HepG2 (cell line): ENCODE measurements around the gene ST3GAL5. TPM values are rescaled to one million over a fixed set of nuclear protein-coding genes. Genes with fewer than 3 reads are reported as not detected.

Experiments used
- ATAC-seq: fragments of 200-7000 bp; cut with Tn5 transposase; 3 replicates; pipeline ENCODE4 v1.9.1; 2020; ENCODE audit warnings: mild to moderate bottlenecking, moderate library complexity
- BruUV-seq: library from RNA; stranded (reverse); fragments of 400-500 nt; replicated peaks from 2 replicates; lab custom pipeline; 2021; lab: Mats Ljungman, UMichigan
- CTCF ChIA-PET: fragments of 300-600 bp; formaldehyde crosslinking; extraction: SDS; loops from one replicate; lab custom pipeline; 2021; ENCODE audit warnings: low total read pairs, inconsistent platforms, low intra/inter-chr PET ratio; lab: Yijun Ruan, JAX
- POLR2A ChIA-PET: fragments of 350-600 bp; sonication (Branson Sonifier 250); formaldehyde crosslinking; loops from one replicate; lab custom pipeline; 2020; ENCODE audit warnings: antibody characterized with exemption, inconsistent platforms; lab: Yijun Ruan, JAX
- DNase-seq: peaks from one replicate; pipeline ENCODE4 v3.0.0-alpha.2; 2015; ENCODE audit warnings: low spot score
- FAIRE-seq: peaks from 3 replicates; lab custom pipeline; 2011; peaks lifted over from hg19 to GRCh38; lab: Jason Lieb, UNC
- H2AFZ ChIP-seq: one replicate; pipeline ENCODE4 v1.6.1; 2011; ENCODE audit warnings: low read length, inconsistent platforms
- H3K27ac ChIP-seq: fragments of 300-600 bp; 3 replicates; pipeline ENCODE4 v1.8.0; 2011; ENCODE audit warnings: mixed run types, mild to moderate bottlenecking, mixed read lengths, low read length, inconsistent platforms; ENCODE audit not compliant: insufficient read depth; ENCODE audit errors: extremely low read length
- H3K27me3 ChIP-seq, 2 experiments: fragments of 200-600 bp in 1 of 2; 2 replicates in 1 of 2; 3 replicates in 1 of 2; pipeline versions ENCODE4 v1.6.0 to v1.8.0; 2011; ENCODE audit warnings: low read length in 2 of 2, mild to moderate bottlenecking in 2 of 2, moderate library complexity in 2 of 2, inconsistent platforms in 1 of 2; ENCODE audit not compliant: insufficient read depth in 2 of 2, control insufficient read depth in 1 of 2
- H3K36me3 ChIP-seq, 2 experiments: fragments of 200-600 bp in 1 of 2; replicated peaks in 1 of 2; 2 replicates in 1 of 2; 3 replicates in 1 of 2; pipeline versions ENCODE4 v1.5.1 to v1.8.0; 2011; ENCODE audit warnings: low read length in 2 of 2, inconsistent platforms in 1 of 2; ENCODE audit not compliant: insufficient read depth in 2 of 2, control insufficient read depth in 1 of 2
- H3K4me1 ChIP-seq: 2 replicates; pipeline ENCODE4 v1.5.1; 2012; ENCODE audit warnings: low read length, inconsistent platforms; ENCODE audit not compliant: insufficient read depth
- H3K4me2 ChIP-seq: 2 replicates; pipeline ENCODE4 v1.6.0; 2011; ENCODE audit warnings: low read depth, low read length, inconsistent platforms
- H3K4me3 ChIP-seq, 3 experiments: fragments of 200-600 bp in 1 of 3; sonication (generic), shearing (Covaris generic) in 1 of 3; replicated peaks in 1 of 3; 2 replicates each; pipeline ENCODE4 v1.5.1; 2011 to 2016; ENCODE audit warnings: low read length in 3 of 3, inconsistent platforms in 2 of 3, low read depth in 2 of 3, mild to moderate bottlenecking in 2 of 3, control low read depth in 1 of 3, mixed read lengths in 1 of 3; ENCODE audit not compliant: insufficient read depth in 1 of 3
- H3K79me2 ChIP-seq: one replicate; pipeline ENCODE4 v1.6.1; 2011; ENCODE audit warnings: low read length, inconsistent platforms; ENCODE audit not compliant: insufficient read depth
- H3K9ac ChIP-seq: 2 replicates; pipeline ENCODE4 v1.6.0; 2011; ENCODE audit warnings: mild to moderate bottlenecking, low read depth, low read length, inconsistent platforms; ENCODE audit not compliant: insufficient read depth
- H3K9me3 ChIP-seq: 2 replicates; pipeline ENCODE4 v1.5.1; 2012; ENCODE audit warnings: mild to moderate bottlenecking, low read length
- H4K20me1 ChIP-seq: 2 replicates; pipeline ENCODE4 v1.6.0; 2011; ENCODE audit warnings: inconsistent platforms, mild to moderate bottlenecking, low read length, moderate library complexity; ENCODE audit not compliant: insufficient read depth
- AFF4 ChIP-seq: sonication (generic); formaldehyde crosslinking; IDR thresholded peaks from 2 replicates; pipeline ENCODE4 v1.4.0; 2020; ENCODE audit warnings: missing genetic modification reagents
- ARID3A ChIP-seq: IDR thresholded peaks from 2 replicates; pipeline ENCODE4 v1.6.1; 2012; ENCODE audit warnings: low read depth, low read length, improper control_type of control experiment
- CBFB ChIP-seq: sonication (generic); formaldehyde crosslinking; IDR thresholded peaks from 2 replicates; pipeline ENCODE4 v1.4.0; 2020; ENCODE audit warnings: missing genetic modification reagents
- FOXO4 ChIP-seq: sonication (generic); formaldehyde crosslinking; conservative IDR thresholded peaks from 2 replicates; pipeline ENCODE4 v1.8.1; 2023; ENCODE audit warnings: missing genetic modification reagents
- IKZF4 ChIP-seq: sonication (generic); formaldehyde crosslinking; IDR thresholded peaks from 2 replicates; pipeline ENCODE4 v1.5.1; 2020; ENCODE audit warnings: borderline replicate concordance, mild to moderate bottlenecking, low read depth, missing genetic modification reagents; ENCODE audit errors: not compliant biosample characterization
- MXD4 ChIP-seq: IDR thresholded peaks from 2 replicates; pipeline ENCODE4 v1.6.1; 2016; ENCODE audit warnings: mild to moderate bottlenecking, missing biosample characterization, missing genetic modification reagents
- NFE2 ChIP-seq: sonication (generic); formaldehyde crosslinking; IDR thresholded peaks from 2 replicates; pipeline ENCODE4 v1.4.0; 2020; ENCODE audit warnings: missing genetic modification reagents
- PPARG ChIP-seq: conservative IDR thresholded peaks from 2 replicates; pipeline ENCODE4 v1.6.1; 2016; ENCODE audit warnings: missing biosample characterization, missing genetic modification reagents
- SOX6 ChIP-seq, 2 experiments: fragments of 450-650 bp in 1 of 2; sonication (generic) in 1 of 2; formaldehyde crosslinking in 1 of 2; IDR thresholded peaks; 2 replicates each; pipeline versions ENCODE4 v1.4.0 to v1.6.1; 2017 to 2020; ENCODE audit warnings: antibody characterized with exemption in 1 of 2, mild to moderate bottlenecking in 1 of 2, missing genetic modification reagents in 1 of 2
- ZNF280D ChIP-seq: sonication (generic); formaldehyde crosslinking; IDR thresholded peaks from 2 replicates; pipeline ENCODE4 v1.5.1; 2020; ENCODE audit warnings: mild to moderate bottlenecking, missing genetic modification reagents
- ZNF83 ChIP-seq: sonication (generic); formaldehyde crosslinking; IDR thresholded peaks from 2 replicates; pipeline ENCODE4 v1.4.0; 2020; ENCODE audit warnings: missing genetic modification reagents, mild to moderate bottlenecking, borderline replicate concordance
- WGBS: methylation state at CpG from one replicate; pipeline ENCODE4 v1.1.6; 2017; ENCODE audit warnings: low lambda C conversion rate; 5-methylcytosine and 5-hydroxymethylcytosine counted together
- in situ Hi-C: cut with HindIII; loops from 2 replicates; pipeline ENCODE4 v1.10.0; 2017; ENCODE audit warnings: low pct_unique_long_range_greater_than_20kb; ENCODE audit not compliant: extremely low pct_ligation_motif_present
- intact Hi-C: fragments of 100-400 bp; cut with micrococcal nuclease; formaldehyde crosslinking; loops from one replicate; pipeline ENCODE4 v1.10.0; 2022; ENCODE audit not compliant: unreplicated experiment
- polyA plus RNA-seq, 8 experiments: library from polyadenylated mRNA; depleted of rRNA in 3 of 8; stranded (reverse) in 7 of 8; unstranded in 1 of 8; fragments of >200 nt; fragmentation: Illumina TruSeq in 4 of 8; extraction: Trizol in 4 of 8; gene quantifications; 2 replicates each; pipeline versions ENCODE4 v1.2.1 to v1.2.3, GENCODE V29; 2011 to 2016; ENCODE audit warnings: low read depth in 4 of 8, missing spikeins in 1 of 8, mixed read lengths in 1 of 8; ENCODE audit not compliant: insufficient read depth in 1 of 8
- total RNA-seq, 5 experiments: library from RNA; depleted of rRNA; stranded (reverse); fragments of >200 nt; fragmentation: Illumina TruSeq; extraction: Trizol; gene quantifications; 2 replicates each; pipeline ENCODE4 v1.2.3, GENCODE V29; 2016; ENCODE audit warnings: low read depth in 1 of 5

The ST3GAL5 gene
- total and polyA plus RNA-seq, 2 of the 13 experiments (the other 11 are each of a cell fraction or from before 2014, with no cell fraction given), result 1.3 to 2.0 TPM

- DNase-seq (no peak), ATAC-seq (no peak), FAIRE-seq (no peak)
- POLR2A ChIA-PET, result no interaction called here
- H3K9ac ChIP-seq, result no peak overlapping the region
- no peak overlapping the region for H3K4me3 ChIP-seq
- peaks cover 0 to 8% of the 10 kb centered on the region in 2 experiments; a peak in 2 of 5 replicates for H3K27me3 ChIP-seq
- peaks cover 6% of the 10 kb centered on the region for H3K4me1 ChIP-seq
- H3K4me2 ChIP-seq, result no peak overlapping the region
- no peak overlapping the region for H3K27ac ChIP-seq
- no peaks in the 10 kb centered on the region for H3K9me3 ChIP-seq
- H3K79me2 ChIP-seq, result no peaks in the 10 kb centered on the region
- 41% methylated on average over 5 of the region's 5 CpGs for WGBS
- TF ChIP-seq CBFB, result no peak
- no peak for TF ChIP-seq FOXO4 (CRISPR knock-in tag)
- no peak for TF ChIP-seq PPARG
- no peak for TF ChIP-seq ZNF83 (CRISPR knock-in tag)
- TF ChIP-seq AFF4 (CRISPR knock-in tag), result no peak
- no peak for TF ChIP-seq IKZF4 (CRISPR knock-in tag)
- no peak for TF ChIP-seq NFE2 (CRISPR knock-in tag)
- TF ChIP-seq ZNF280D (CRISPR knock-in tag), result no peak
- TF ChIP-seq ARID3A, result no peak
- TF ChIP-seq SOX6 (IDR thresholded peaks at IDR 0.05), result no peak
- no peak for TF ChIP-seq SOX6 (CRISPR knock-in tag; IDR thresholded peaks at IDR 0.05)
- TF ChIP-seq MXD4, result no peak
- CTCF ChIA-PET, result no interaction called here
- H4K20me1 ChIP-seq, result no peaks in the 10 kb centered on the region
- no peaks in the 10 kb centered on the region for H3K36me3 ChIP-seq
- H2AFZ ChIP-seq, result no peak overlapping the region
- no TSS peak for BruUV-seq
- intact Hi-C loops, result no loop called here
- in situ Hi-C loops, result no loop called here
Observed at GRCh38 chr2:85926526-85926925, 37.7 kb upstream of the ST3GAL5 start.
